K562 (cell line): ENCODE data around the gene SCML2. TPM values are rescaled to one million over a fixed set of nuclear protein-coding genes. Genes with fewer than 3 reads are reported as not detected.
A peak's percentile ranks its signal among the peaks of the same experiment; 100 is the strongest.

Source experiments
- ATAC-seq: fragments of 200-7000 bp; cut with Tn5 transposase; 3 replicates; pipeline ENCODE4 v1.9.1; 2020; ENCODE audit warnings: moderate library complexity
- BruUV-seq: library from RNA; stranded (reverse); fragments of 400-500 nt; replicated peaks from 2 replicates; lab custom pipeline; 2021; lab: Mats Ljungman, UMichigan
- CTCF ChIA-PET: fragments of 300-600 bp; formaldehyde crosslinking; extraction: SDS; loops from one replicate; lab custom pipeline; 2021; ENCODE audit warnings: low intra/inter-chr PET ratio; lab: Yijun Ruan, JAX
- POLR2A ChIA-PET: fragments of 300-600, 350-650 bp; sonication (Branson Sonifier 250); formaldehyde crosslinking; extraction: SDS; loops from one replicate; lab custom pipeline; 2021; ENCODE audit warnings: antibody characterized with exemption, inconsistent platforms; lab: Yijun Ruan, JAX
- DNase-seq, 4 experiments: peaks; one replicate each; pipeline versions ENCODE4 v3.0.0 to v3.0.0-alpha.2; 2011 to 2018; ENCODE audit warnings: low spot score in 3 of 4, mixed read lengths in 3 of 4; ENCODE audit errors: extremely low read depth in 1 of 4
- FAIRE-seq: peaks from 2 replicates; lab custom pipeline; 2011; peaks lifted over from hg19 to GRCh38; lab: Jason Lieb, UNC
- H2AFZ ChIP-seq: 2 replicates; pipeline ENCODE4 v1.6.0; 2011; ENCODE audit warnings: low read depth, low read length, control low read depth, inconsistent platforms
- H3K27ac ChIP-seq: fragments of 200-600 bp; 3 replicates; pipeline ENCODE4 v1.8.0; 2011; ENCODE audit warnings: low read depth, mild to moderate bottlenecking, control low read depth, inconsistent platforms, low read length, moderate library complexity, mixed read lengths; ENCODE audit errors: extremely low read depth
- H3K27me3 ChIP-seq, 2 experiments: fragments of 300-600 bp in 1 of 2; 2 replicates in 1 of 2; 3 replicates in 1 of 2; pipeline versions ENCODE4 v1.6.0 to v1.8.0; 2011; ENCODE audit warnings: inconsistent platforms in 2 of 2, low read length in 2 of 2, mild to moderate bottlenecking in 1 of 2, mixed read lengths in 1 of 2, moderate library complexity in 1 of 2; ENCODE audit not compliant: control insufficient read depth in 2 of 2, insufficient read depth in 2 of 2
- H3K36me3 ChIP-seq: fragments of 300-600 bp; 3 replicates; pipeline ENCODE4 v1.8.0; 2011; ENCODE audit warnings: mild to moderate bottlenecking, low read length, inconsistent platforms; ENCODE audit not compliant: control insufficient read depth, insufficient read depth
- H3K4me1 ChIP-seq, 2 experiments: fragments of 200-600 bp in 1 of 2; replicated peaks in 1 of 2; 2 replicates in 1 of 2; 3 replicates in 1 of 2; pipeline versions ENCODE4 v1.5.1 to v1.8.0; 2011; ENCODE audit warnings: inconsistent platforms in 2 of 2, low read length in 2 of 2, mild to moderate bottlenecking in 1 of 2, mixed read lengths in 1 of 2, moderate library complexity in 1 of 2; ENCODE audit not compliant: control insufficient read depth in 2 of 2, insufficient read depth in 2 of 2
- H3K4me2 ChIP-seq: 2 replicates; pipeline ENCODE4 v1.6.1; 2011; ENCODE audit warnings: low read length, control low read depth, inconsistent platforms, mixed read lengths; ENCODE audit not compliant: insufficient read depth
- H3K4me3 ChIP-seq: fragments of 200-600 bp; sonication (generic), shearing (Covaris generic); 2 replicates; pipeline ENCODE4 v1.5.1; 2016; ENCODE audit warnings: control low read depth, inconsistent platforms
- H3K79me2 ChIP-seq: fragments of 200-600 bp; 3 replicates; pipeline ENCODE4 v1.8.0; 2011; ENCODE audit warnings: low read length, inconsistent platforms; ENCODE audit not compliant: control insufficient read depth, insufficient read depth
- H3K9ac ChIP-seq, 2 experiments: 2 replicates each; pipeline versions ENCODE4 v1.6.0 to v1.6.1; 2011; ENCODE audit warnings: low read depth in 2 of 2, low read length in 2 of 2, control low read depth in 1 of 2, inconsistent platforms in 1 of 2, mild to moderate bottlenecking in 1 of 2, mixed read lengths in 1 of 2; ENCODE audit not compliant: insufficient read depth in 1 of 2
- H3K9me1 ChIP-seq: one replicate; pipeline ENCODE4 v1.6.0; 2011; ENCODE audit warnings: inconsistent platforms, mild to moderate bottlenecking, low read length, moderate library complexity; ENCODE audit not compliant: control insufficient read depth, insufficient read depth
- H3K9me3 ChIP-seq: replicated peaks from 2 replicates; pipeline ENCODE4 v1.5.1; 2011; ENCODE audit warnings: low read depth, low read length, inconsistent platforms; ENCODE audit not compliant: control insufficient read depth, insufficient read depth
- H4K20me1 ChIP-seq: replicated peaks from 2 replicates; pipeline ENCODE4 v1.6.1; 2011; ENCODE audit warnings: low read length, inconsistent platforms, mixed read lengths; ENCODE audit not compliant: control insufficient read depth, insufficient read depth
- NRF1 ChIP-seq, 2 experiments: fragments of 450-650 bp; IDR thresholded peaks in 1 of 2; conservative IDR thresholded peaks in 1 of 2; 2 replicates each; pipeline ENCODE4 v1.6.1; 2014; ENCODE audit warnings: mild to moderate bottlenecking in 2 of 2
- RAD21 ChIP-seq, 2 experiments: fragments of 250-450 bp in 1 of 2; fragments of 450-650 bp in 1 of 2; sonication (Bioruptor Pico) in 1 of 2; formaldehyde crosslinking in 1 of 2; IDR thresholded peaks in 1 of 2; conservative IDR thresholded peaks in 1 of 2; 2 replicates each; pipeline versions ENCODE4 v1.4.0 to v1.8.0; 2020 to 2022; ENCODE audit warnings: mild to moderate bottlenecking in 2 of 2, moderate library complexity in 1 of 2
- SMC3 ChIP-seq: conservative IDR thresholded peaks from 2 replicates; pipeline ENCODE4 v1.6.1; 2011; ENCODE audit warnings: low read depth, low read length, improper control_type of control experiment; ENCODE audit not compliant: insufficient read depth
- WGBS: fragments of 100-300 bp; shearing (Covaris generic); methylation state at CpG from one replicate; pipeline ENCODE4 v1.1.6; 2016; ENCODE audit warnings: low coverage, mixed read lengths; ENCODE audit not compliant: insufficient coverage; ENCODE audit errors: missing lambda C conversion rate; 5-methylcytosine and 5-hydroxymethylcytosine counted together
- in situ Hi-C: fragments of 300-500 bp; cut with MboI; formaldehyde crosslinking; loops from 4 replicates; pipeline ENCODE4 v1.15.0; 2018; ENCODE audit warnings: inconsistent platforms, mixed read lengths
- intact Hi-C: fragments of 100-400 bp; cut with micrococcal nuclease; formaldehyde crosslinking; loops from 2 replicates; pipeline ENCODE4 v1.14.2; 2022
- polyA plus RNA-seq, 8 experiments: library from polyadenylated mRNA; depleted of rRNA in 4 of 8; stranded (reverse) in 5 of 8; unstranded in 3 of 8; fragments of >200 nt; fragmentation: Nextera tagmentation in 2 of 8; fragmentation: Illumina TruSeq in 1 of 8; extraction: Ambion mirVana in 2 of 8; extraction: Trizol in 1 of 8; gene quantifications; 2 replicates each; pipeline versions ENCODE4 v1.2.1 to v1.2.3, GENCODE V29; 2011 to 2014; ENCODE audit warnings: inconsistent platforms in 1 of 8, missing spikeins in 1 of 8
- total RNA-seq, 7 experiments: library from RNA; depleted of rRNA in 6 of 7; stranded (reverse); fragments of >200 nt in 6 of 7; fragmentation: Illumina TruSeq in 2 of 7; extraction: Trizol in 2 of 7; gene quantifications; 2 replicates each; pipeline versions ENCODE4 v1.2.1 to v1.2.3, GENCODE V29; 2011 to 2021; ENCODE audit warnings: low replicate concordance in 1 of 7
- TF ChIP-seq, protein P1 (sequence below): fragments of 450-650 bp; formaldehyde crosslinking; IDR thresholded peaks from 2 replicates; pipeline ENCODE4 v1.4.0; 2020; ENCODE audit warnings: mild to moderate bottlenecking, moderate library complexity
- TF ChIP-seq, protein P2 (sequence below), 2 experiments: fragments of 450-650 bp; formaldehyde crosslinking in 1 of 2; IDR thresholded peaks; 2 replicates each; pipeline versions ENCODE4 v1.4.0 to v1.6.1; 2014 to 2020; ENCODE audit warnings: mild to moderate bottlenecking in 2 of 2, borderline replicate concordance in 1 of 2, low read depth in 1 of 2
- TF ChIP-seq, protein P3 (sequence below), 3 experiments: IDR thresholded peaks in 2 of 3; conservative IDR thresholded peaks in 1 of 3; 2 replicates each; pipeline ENCODE4 v1.5.1; 2011 to 2012; ENCODE audit warnings: low read length in 3 of 3, mild to moderate bottlenecking in 3 of 3, control low read depth in 2 of 3, improper control_type of control experiment in 1 of 3, inconsistent platforms in 1 of 3, low read depth in 1 of 3, mixed read lengths in 1 of 3, moderate library complexity in 1 of 3; ENCODE audit not compliant: insufficient read depth in 2 of 3

The SCML2 gene
- total and polyA plus RNA-seq, 9 of the 15 experiments (the other 6 are each of a cell fraction or from before 2014, with no cell fraction given), result 15.1 to 30.8 (median 22.9) TPM

DNA sequence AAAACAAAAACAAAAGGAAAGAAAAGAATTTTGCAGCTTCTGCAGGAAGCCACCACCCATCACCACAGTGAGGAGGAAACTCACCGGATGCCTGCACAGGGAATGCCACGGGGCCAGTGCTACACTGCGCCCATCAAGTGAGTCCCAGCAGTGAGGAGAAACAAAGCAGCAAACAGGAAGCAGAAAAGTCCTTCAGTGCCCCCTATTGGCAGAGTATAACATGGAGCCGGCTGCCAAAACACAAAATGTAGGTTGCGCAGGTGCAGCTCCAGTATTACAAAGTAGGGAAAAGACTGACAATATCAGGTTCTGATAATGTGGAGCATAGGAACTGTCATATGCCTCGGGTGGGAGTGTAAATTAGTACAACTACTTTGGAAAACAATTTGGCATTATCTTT lies 23.3 kb upstream of the SCML2 start:
- CTCF ChIA-PET, result interaction anchor here (0.9 to 1.3 kb wide), 2 partner anchors 565 to 633 kb away, joined by 3 to 4 read pairs; no protein-coding TSS in a partner anchor
- Histone ChIP-seq H3K27ac (no peak overlapping the region), H3K4me2 (no peak overlapping the region), H3K36me3 (no peaks in the 10 kb centered on the region), H2AFZ (no peak overlapping the region), H3K4me1 (no peaks in the 10 kb centered on the region), H3K9me3 (no peaks in the 10 kb centered on the region), H3K9ac (no peak overlapping the region), H3K27me3 (peaks cover 0 to 5% of the 10 kb centered on the region in 2 experiments; a peak in 2 of 5 replicates), H3K9me1 (no peaks in the 10 kb centered on the region), H3K79me2 (no peaks in the 10 kb centered on the region), H3K4me3 (no peak overlapping the region), H4K20me1 (no peaks in the 10 kb centered on the region)
- FAIRE-seq (no peak), ATAC-seq (peak; percentile 90), DNase-seq (peak; percentile 22 to 48 (median 27))
- BruUV-seq, result no TSS peak
- WGBS, result 5% methylated on average over 3 of the region's 6 CpGs
- POLR2A ChIA-PET, result no interaction called here
- in situ Hi-C loops (loop anchor here (10.0 to 25.0 kb wide), 2 partner anchors 415 to 583 kb away; no protein-coding TSS in a partner anchor), intact Hi-C loops (loop anchor here (5.0 kb wide), 3 partner anchors 155 to 630 kb away; partner anchors contain the start of gene BEND2)
- TF ChIP-seq SMC3 (0 out of 2 replicates have a peak, but pooled peaks have one; percentile 8), RAD21 (CRISPR knock-in tag; conservative IDR thresholded peaks at IDR 0.05 in 1 of 2, IDR thresholded peaks at IDR 0.05 in 1 of 2) (peak; percentile 49 to 71; a peak in 3 of 4 replicates), NRF1 (conservative IDR thresholded peaks at IDR 0.05 in 1 of 2, IDR thresholded peaks at IDR 0.05 in 1 of 2) (peak; percentile 61 to 73)
- TF ChIP-seq, protein P1, sequence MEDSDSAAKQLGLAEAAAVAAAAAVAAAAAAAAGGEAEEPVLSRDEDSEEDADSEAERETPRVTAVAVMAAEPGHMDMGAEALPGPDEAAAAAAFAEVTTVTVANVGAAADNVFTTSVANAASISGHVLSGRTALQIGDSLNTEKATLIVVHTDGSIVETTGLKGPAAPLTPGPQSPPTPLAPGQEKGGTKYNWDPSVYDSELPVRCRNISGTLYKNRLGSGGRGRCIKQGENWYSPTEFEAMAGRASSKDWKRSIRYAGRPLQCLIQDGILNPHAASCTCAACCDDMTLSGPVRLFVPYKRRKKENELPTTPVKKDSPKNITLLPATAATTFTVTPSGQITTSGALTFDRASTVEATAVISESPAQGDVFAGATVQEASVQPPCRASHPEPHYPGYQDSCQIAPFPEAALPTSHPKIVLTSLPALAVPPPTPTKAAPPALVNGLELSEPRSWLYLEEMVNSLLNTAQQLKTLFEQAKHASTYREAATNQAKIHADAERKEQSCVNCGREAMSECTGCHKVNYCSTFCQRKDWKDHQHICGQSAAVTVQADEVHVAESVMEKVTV (CRISPR knock-in tag), result 0 out of 2 replicates have a peak, but pooled peaks have one; percentile 27
- TF ChIP-seq, protein P2, sequence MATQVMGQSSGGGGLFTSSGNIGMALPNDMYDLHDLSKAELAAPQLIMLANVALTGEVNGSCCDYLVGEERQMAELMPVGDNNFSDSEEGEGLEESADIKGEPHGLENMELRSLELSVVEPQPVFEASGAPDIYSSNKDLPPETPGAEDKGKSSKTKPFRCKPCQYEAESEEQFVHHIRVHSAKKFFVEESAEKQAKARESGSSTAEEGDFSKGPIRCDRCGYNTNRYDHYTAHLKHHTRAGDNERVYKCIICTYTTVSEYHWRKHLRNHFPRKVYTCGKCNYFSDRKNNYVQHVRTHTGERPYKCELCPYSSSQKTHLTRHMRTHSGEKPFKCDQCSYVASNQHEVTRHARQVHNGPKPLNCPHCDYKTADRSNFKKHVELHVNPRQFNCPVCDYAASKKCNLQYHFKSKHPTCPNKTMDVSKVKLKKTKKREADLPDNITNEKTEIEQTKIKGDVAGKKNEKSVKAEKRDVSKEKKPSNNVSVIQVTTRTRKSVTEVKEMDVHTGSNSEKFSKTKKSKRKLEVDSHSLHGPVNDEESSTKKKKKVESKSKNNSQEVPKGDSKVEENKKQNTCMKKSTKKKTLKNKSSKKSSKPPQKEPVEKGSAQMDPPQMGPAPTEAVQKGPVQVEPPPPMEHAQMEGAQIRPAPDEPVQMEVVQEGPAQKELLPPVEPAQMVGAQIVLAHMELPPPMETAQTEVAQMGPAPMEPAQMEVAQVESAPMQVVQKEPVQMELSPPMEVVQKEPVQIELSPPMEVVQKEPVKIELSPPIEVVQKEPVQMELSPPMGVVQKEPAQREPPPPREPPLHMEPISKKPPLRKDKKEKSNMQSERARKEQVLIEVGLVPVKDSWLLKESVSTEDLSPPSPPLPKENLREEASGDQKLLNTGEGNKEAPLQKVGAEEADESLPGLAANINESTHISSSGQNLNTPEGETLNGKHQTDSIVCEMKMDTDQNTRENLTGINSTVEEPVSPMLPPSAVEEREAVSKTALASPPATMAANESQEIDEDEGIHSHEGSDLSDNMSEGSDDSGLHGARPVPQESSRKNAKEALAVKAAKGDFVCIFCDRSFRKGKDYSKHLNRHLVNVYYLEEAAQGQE (IDR thresholded peaks at IDR 0.05; ENCODE audit: borderline replicate concordance), result peak; percentile 46; the same call in 1 of the 2 replicates
- TF ChIP-seq, protein P2 (CRISPR knock-in tag; IDR thresholded peaks at IDR 0.05; ENCODE audit: low read depth), result no peak
- TF ChIP-seq, protein P3, sequence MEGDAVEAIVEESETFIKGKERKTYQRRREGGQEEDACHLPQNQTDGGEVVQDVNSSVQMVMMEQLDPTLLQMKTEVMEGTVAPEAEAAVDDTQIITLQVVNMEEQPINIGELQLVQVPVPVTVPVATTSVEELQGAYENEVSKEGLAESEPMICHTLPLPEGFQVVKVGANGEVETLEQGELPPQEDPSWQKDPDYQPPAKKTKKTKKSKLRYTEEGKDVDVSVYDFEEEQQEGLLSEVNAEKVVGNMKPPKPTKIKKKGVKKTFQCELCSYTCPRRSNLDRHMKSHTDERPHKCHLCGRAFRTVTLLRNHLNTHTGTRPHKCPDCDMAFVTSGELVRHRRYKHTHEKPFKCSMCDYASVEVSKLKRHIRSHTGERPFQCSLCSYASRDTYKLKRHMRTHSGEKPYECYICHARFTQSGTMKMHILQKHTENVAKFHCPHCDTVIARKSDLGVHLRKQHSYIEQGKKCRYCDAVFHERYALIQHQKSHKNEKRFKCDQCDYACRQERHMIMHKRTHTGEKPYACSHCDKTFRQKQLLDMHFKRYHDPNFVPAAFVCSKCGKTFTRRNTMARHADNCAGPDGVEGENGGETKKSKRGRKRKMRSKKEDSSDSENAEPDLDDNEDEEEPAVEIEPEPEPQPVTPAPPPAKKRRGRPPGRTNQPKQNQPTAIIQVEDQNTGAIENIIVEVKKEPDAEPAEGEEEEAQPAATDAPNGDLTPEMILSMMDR (IDR thresholded peaks at IDR 0.05 in 2 of 3, conservative IDR thresholded peaks at IDR 0.05 in 1 of 3; ENCODE audit: insufficient read depth in 2 of 3, low read depth in 1 of 3, low read length in 3 of 3), result peak; percentile 63 to 71 (median 69)
